Loucy (cell line): ENCODE results near the gene PPFIBP2.

Experiments used
- H2AFZ ChIP-seq: fragments of 200-600 bp; sonication (generic); 2 replicates; pipeline ENCODE4 v1.6.0; 2016; ENCODE audit warnings: antibody characterized with exemption, mild to moderate bottlenecking, low read length, moderate library complexity
- H3F3A ChIP-seq: fragments of 200-600 bp; 2 replicates; pipeline ENCODE4 v1.6.0; 2016; ENCODE audit warnings: antibody characterized with exemption, low read depth, mild to moderate bottlenecking
- H3K27me3 ChIP-seq: fragments of 200-600 bp; sonication (generic); 2 replicates; pipeline ENCODE4 v1.6.1; 2014; ENCODE audit warnings: low read length, mild to moderate bottlenecking; ENCODE audit not compliant: insufficient read depth, poor library complexity, severe bottlenecking
- H3K36me3 ChIP-seq: fragments of 200-600 bp; sonication (generic); 2 replicates; pipeline ENCODE4 v1.6.1; 2016; ENCODE audit warnings: low read length; ENCODE audit not compliant: insufficient read depth
- H3K4me1 ChIP-seq: fragments of 200-600 bp; sonication (generic); 2 replicates; pipeline ENCODE4 v1.5.1; 2014; ENCODE audit warnings: low read length, mild to moderate bottlenecking; ENCODE audit not compliant: insufficient read depth, poor library complexity, severe bottlenecking
- H3K4me2 ChIP-seq: fragments of 200-600 bp; sonication (generic); 2 replicates; pipeline ENCODE4 v1.6.0; 2014; ENCODE audit warnings: antibody characterized with exemption, low read length, low read depth, mild to moderate bottlenecking; ENCODE audit not compliant: poor library complexity, severe bottlenecking
- H3K4me3 ChIP-seq: fragments of 200-600 bp; sonication (generic); 2 replicates; pipeline ENCODE4 v1.5.1; 2014; ENCODE audit warnings: low read length, mild to moderate bottlenecking, mixed read lengths; ENCODE audit not compliant: poor library complexity, severe bottlenecking
- H3K79me2 ChIP-seq: fragments of 200-600 bp; sonication (generic); 2 replicates; pipeline ENCODE4 v1.6.1; 2014; ENCODE audit warnings: low read length; ENCODE audit not compliant: insufficient read depth
- H3K9ac ChIP-seq: fragments of 200-600 bp; sonication (generic); 2 replicates; pipeline ENCODE4 v1.6.0; 2014; ENCODE audit warnings: mild to moderate bottlenecking, low read depth, low read length, moderate library complexity; ENCODE audit not compliant: poor library complexity, severe bottlenecking
- H3K9me2 ChIP-seq: fragments of 200-600 bp; sonication (generic); replicated peaks from 2 replicates; pipeline ENCODE4 v1.6.1; 2016; ENCODE audit warnings: low read depth, low read length, mixed read lengths
- H3K9me3 ChIP-seq: fragments of 200-600 bp; sonication (generic); 2 replicates; pipeline ENCODE4 v1.6.1; 2014; ENCODE audit warnings: mild to moderate bottlenecking, antibody characterized with exemption, low read length, low read depth; ENCODE audit not compliant: insufficient read depth
- H4K20me1 ChIP-seq: fragments of 200-600 bp; sonication (generic); 2 replicates; pipeline ENCODE4 v1.6.0; 2014; ENCODE audit warnings: antibody characterized with exemption, low read length, mild to moderate bottlenecking; ENCODE audit not compliant: insufficient read depth, poor library complexity, severe bottlenecking
- EZH2phosphoT487 ChIP-seq: fragments of 200-600 bp; IDR thresholded peaks from 2 replicates; pipeline ENCODE4 v1.6.1; 2018; ENCODE audit warnings: antibody characterized with exemption, mild to moderate bottlenecking, moderate library complexity, borderline replicate concordance
- TF ChIP-seq, protein P1 (sequence below): fragments of 200-600 bp; sonication (generic); conservative IDR thresholded peaks from 2 replicates; pipeline ENCODE4 v1.5.1; 2014; ENCODE audit warnings: mild to moderate bottlenecking, antibody characterized with exemption, low read length

Gene PPFIBP2

GRCh38 chr11:7530013-7530640 lies 16.3 kb downstream of the PPFIBP2 start:
- Histone ChIP-seq H3K79me2 (no peaks in the 10 kb centered on the region), H3F3A (no peaks in the 10 kb centered on the region), H3K9ac (no peak overlapping the region), H3K36me3 (no peaks in the 10 kb centered on the region), H3K4me3 (no peak overlapping the region), H3K9me3 (no peaks in the 10 kb centered on the region), H3K27me3 (no peaks in the 10 kb centered on the region), H4K20me1 (no peaks in the 10 kb centered on the region), H3K9me2 (no peaks in the 10 kb centered on the region), H3K4me2 (no peak overlapping the region), H2AFZ (no peak overlapping the region), H3K4me1 (no peaks in the 10 kb centered on the region)
- TF ChIP-seq EZH2phosphoT487, result no peak
- TF ChIP-seq, protein P1, sequence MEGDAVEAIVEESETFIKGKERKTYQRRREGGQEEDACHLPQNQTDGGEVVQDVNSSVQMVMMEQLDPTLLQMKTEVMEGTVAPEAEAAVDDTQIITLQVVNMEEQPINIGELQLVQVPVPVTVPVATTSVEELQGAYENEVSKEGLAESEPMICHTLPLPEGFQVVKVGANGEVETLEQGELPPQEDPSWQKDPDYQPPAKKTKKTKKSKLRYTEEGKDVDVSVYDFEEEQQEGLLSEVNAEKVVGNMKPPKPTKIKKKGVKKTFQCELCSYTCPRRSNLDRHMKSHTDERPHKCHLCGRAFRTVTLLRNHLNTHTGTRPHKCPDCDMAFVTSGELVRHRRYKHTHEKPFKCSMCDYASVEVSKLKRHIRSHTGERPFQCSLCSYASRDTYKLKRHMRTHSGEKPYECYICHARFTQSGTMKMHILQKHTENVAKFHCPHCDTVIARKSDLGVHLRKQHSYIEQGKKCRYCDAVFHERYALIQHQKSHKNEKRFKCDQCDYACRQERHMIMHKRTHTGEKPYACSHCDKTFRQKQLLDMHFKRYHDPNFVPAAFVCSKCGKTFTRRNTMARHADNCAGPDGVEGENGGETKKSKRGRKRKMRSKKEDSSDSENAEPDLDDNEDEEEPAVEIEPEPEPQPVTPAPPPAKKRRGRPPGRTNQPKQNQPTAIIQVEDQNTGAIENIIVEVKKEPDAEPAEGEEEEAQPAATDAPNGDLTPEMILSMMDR, result no peak

DNA sequence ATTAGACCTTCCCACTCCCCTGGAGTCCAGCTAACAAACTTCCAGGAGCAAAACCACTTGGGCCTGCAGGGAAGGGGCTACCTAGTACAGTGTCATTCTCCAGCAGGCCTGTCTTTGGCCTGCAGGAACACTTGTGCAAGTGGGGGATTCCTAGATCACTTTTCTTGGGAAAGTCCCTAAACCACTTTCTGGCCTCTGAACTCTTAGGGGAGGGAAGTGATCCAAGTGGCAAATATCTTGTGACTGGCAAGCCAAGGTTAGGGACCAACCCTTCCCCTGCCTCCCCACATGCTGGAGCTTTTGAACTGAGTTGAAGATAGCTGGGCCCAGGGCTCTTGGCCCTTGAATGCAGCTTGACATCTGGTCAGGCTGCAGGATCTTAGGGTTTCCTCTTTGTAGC lies 17.2 kb downstream of the PPFIBP2 start:
- no peaks in the 10 kb centered on the region for H4K20me1 ChIP-seq
- no peaks in the 10 kb centered on the region for H3K79me2 ChIP-seq
- H3K4me2 ChIP-seq, result no peak overlapping the region
- H3F3A ChIP-seq, result no peaks in the 10 kb centered on the region
- no peak overlapping the region for H3K9ac ChIP-seq
- H3K9me3 ChIP-seq, result no peaks in the 10 kb centered on the region
- H2AFZ ChIP-seq, result no peak overlapping the region
- no peaks in the 10 kb centered on the region for H3K27me3 ChIP-seq
- TF ChIP-seq, protein P1, result no peak
- no peak for TF ChIP-seq EZH2phosphoT487
- H3K4me1 ChIP-seq, result no peaks in the 10 kb centered on the region
- no peaks in the 10 kb centered on the region for H3K9me2 ChIP-seq
- no peak overlapping the region for H3K4me3 ChIP-seq
- no peaks in the 10 kb centered on the region for H3K36me3 ChIP-seq

GRCh38 chr11:7532405-7533145 lies 18.8 kb downstream of the PPFIBP2 start:
- Histone ChIP-seq H3K9ac (no peak overlapping the region), H3K27me3 (no peaks in the 10 kb centered on the region), H2AFZ (no peak overlapping the region), H3K4me3 (no peak overlapping the region), H3K79me2 (no peaks in the 10 kb centered on the region), H3F3A (no peaks in the 10 kb centered on the region), H3K9me2 (no peaks in the 10 kb centered on the region), H4K20me1 (no peaks in the 10 kb centered on the region), H3K4me2 (no peak overlapping the region), H3K9me3 (no peaks in the 10 kb centered on the region), H3K4me1 (no peaks in the 10 kb centered on the region), H3K36me3 (no peaks in the 10 kb centered on the region)
- TF ChIP-seq EZH2phosphoT487, result no peak
- TF ChIP-seq, protein P1, result no peak
